ENCODE data around the gene RBM33. TPM values are rescaled to one million over a fixed set of nuclear protein-coding genes. Genes with fewer than 3 reads are reported as not detected.

The RBM33 gene
- total and polyA plus RNA-seq, 2 experiments from 2014 or later = 51.1 to 53.5 TPM

- no peak overlapping the region for H3K27ac ChIP-seq
- H3K9me3 ChIP-seq (ENCODE audit: low read depth) = no peaks in the 10 kb centered on the region
- no peak for TF ChIP-seq CTCF (IDR thresholded peaks at IDR 0.05; ENCODE audit: low read depth, low read length)
- H3K4me1 ChIP-seq (ENCODE audit: low read depth) = peaks cover 7% of the 10 kb centered on the region
- DNase-seq (ENCODE audit: low read depth in 1 of 2, low spot score in 1 of 2) = no peak
- H3K4me3 ChIP-seq = no peak overlapping the region
- H3K36me3 ChIP-seq = peaks cover 27% of the 10 kb centered on the region
- no peaks in the 10 kb centered on the region for H3K27me3 ChIP-seq
These were observed 122.8 kb downstream of the RBM33 start for GRCh38 chr7:155766966-155767916.

- TF ChIP-seq CTCF (IDR thresholded peaks at IDR 0.05; ENCODE audit: low read depth, low read length) = no peak
- no peak overlapping the region for H3K4me3 ChIP-seq
- H3K9me3 ChIP-seq (ENCODE audit: low read depth) = no peaks in the 10 kb centered on the region
- DNase-seq (ENCODE audit: low read depth in 1 of 2, low spot score in 1 of 2) = peak in 1 of 2 donors; percentile 21
- no peak overlapping the region for H3K27ac ChIP-seq
- no peaks in the 10 kb centered on the region for H3K27me3 ChIP-seq
- H3K36me3 ChIP-seq = peaks cover 28% of the 10 kb centered on the region
- H3K4me1 ChIP-seq (ENCODE audit: low read depth) = peaks cover 2% of the 10 kb centered on the region
These were observed 125.2 kb downstream of the RBM33 start for GRCh38 chr7:155769701-155770100.

GRCh38 chr7:155770241-155770640, 125.8 kb downstream of the RBM33 start:
- H3K4me1 ChIP-seq (ENCODE audit: low read depth) = no peaks in the 10 kb centered on the region
- no peaks in the 10 kb centered on the region for H3K9me3 ChIP-seq (ENCODE audit: low read depth)
- no peak for DNase-seq (ENCODE audit: low read depth in 1 of 2, low spot score in 1 of 2)
- TF ChIP-seq CTCF (IDR thresholded peaks at IDR 0.05; ENCODE audit: low read depth, low read length) = no peak
- no peaks in the 10 kb centered on the region for H3K27me3 ChIP-seq
- H3K36me3 ChIP-seq = peaks cover 29% of the 10 kb centered on the region
- H3K27ac ChIP-seq = no peak overlapping the region
- no peak overlapping the region for H3K4me3 ChIP-seq

GRCh38 chr7:155773531-155773930, 129.1 kb downstream of the RBM33 start:
- Histone ChIP-seq H3K4me1 (ENCODE audit: low read depth) (no peaks in the 10 kb centered on the region), H3K27ac (no peak overlapping the region), H3K4me3 (no peak overlapping the region), H3K36me3 (peaks cover 17% of the 10 kb centered on the region), H3K9me3 (ENCODE audit: low read depth) (no peaks in the 10 kb centered on the region), H3K27me3 (no peaks in the 10 kb centered on the region)
- TF ChIP-seq CTCF (IDR thresholded peaks at IDR 0.05; ENCODE audit: low read depth, low read length) = no peak
- no peak for DNase-seq (ENCODE audit: low read depth in 1 of 2, low spot score in 1 of 2)

GRCh38 chr7:155774947-155775346, 130.5 kb downstream of the RBM33 start:
- no peaks in the 10 kb centered on the region for H3K4me1 ChIP-seq (ENCODE audit: low read depth)
- no peak for DNase-seq (ENCODE audit: low read depth in 1 of 2, low spot score in 1 of 2)
- H3K9me3 ChIP-seq (ENCODE audit: low read depth) = no peaks in the 10 kb centered on the region
- no peak overlapping the region for H3K4me3 ChIP-seq
- TF ChIP-seq CTCF (IDR thresholded peaks at IDR 0.05; ENCODE audit: low read depth, low read length) = no peak
- no peak overlapping the region for H3K27ac ChIP-seq
- peaks cover 18% of the 10 kb centered on the region for H3K36me3 ChIP-seq
- H3K27me3 ChIP-seq = no peaks in the 10 kb centered on the region
